Measurements from ENCODE around the gene ALS2CL. TPM values are rescaled to one million over a fixed set of nuclear protein-coding genes. Genes with fewer than 3 reads are reported as not detected.

ALS2CL gene
- total and polyA plus RNA-seq, 9 donors = 3.3 to 13.2 (median 6.2) TPM

- 67 to 75% (median 70%) methylated on average over 2 of the region's 2 CpGs for WGBS, 3 donors
- DNase-seq = no peak
- TF ChIP-seq, protein P1, sequence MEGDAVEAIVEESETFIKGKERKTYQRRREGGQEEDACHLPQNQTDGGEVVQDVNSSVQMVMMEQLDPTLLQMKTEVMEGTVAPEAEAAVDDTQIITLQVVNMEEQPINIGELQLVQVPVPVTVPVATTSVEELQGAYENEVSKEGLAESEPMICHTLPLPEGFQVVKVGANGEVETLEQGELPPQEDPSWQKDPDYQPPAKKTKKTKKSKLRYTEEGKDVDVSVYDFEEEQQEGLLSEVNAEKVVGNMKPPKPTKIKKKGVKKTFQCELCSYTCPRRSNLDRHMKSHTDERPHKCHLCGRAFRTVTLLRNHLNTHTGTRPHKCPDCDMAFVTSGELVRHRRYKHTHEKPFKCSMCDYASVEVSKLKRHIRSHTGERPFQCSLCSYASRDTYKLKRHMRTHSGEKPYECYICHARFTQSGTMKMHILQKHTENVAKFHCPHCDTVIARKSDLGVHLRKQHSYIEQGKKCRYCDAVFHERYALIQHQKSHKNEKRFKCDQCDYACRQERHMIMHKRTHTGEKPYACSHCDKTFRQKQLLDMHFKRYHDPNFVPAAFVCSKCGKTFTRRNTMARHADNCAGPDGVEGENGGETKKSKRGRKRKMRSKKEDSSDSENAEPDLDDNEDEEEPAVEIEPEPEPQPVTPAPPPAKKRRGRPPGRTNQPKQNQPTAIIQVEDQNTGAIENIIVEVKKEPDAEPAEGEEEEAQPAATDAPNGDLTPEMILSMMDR (IDR thresholded peaks at IDR 0.05) = no peak
- no peak for TF ChIP-seq EP300 (IDR thresholded peaks at IDR 0.05)
- TF ChIP-seq POLR2A (IDR thresholded peaks at IDR 0.05) = no peak
- Histone ChIP-seq H3K36me3 (no peaks in the 10 kb centered on the region), H3K27ac (no peak overlapping the region), H3K4me3 (no peak overlapping the region), H3K4me1 (ENCODE audit: insufficient read depth) (peaks cover 6% of the 10 kb centered on the region), H3K27me3 (no peaks in the 10 kb centered on the region), H3K9me3 (no peaks in the 10 kb centered on the region)
- intact Hi-C loops (cut with DNase I) = no loop called here
These were observed 68.9 kb downstream of the ALS2CL start for GRCh38 chr3:46624533-46624932.

- peaks cover 2% of the 10 kb centered on the region for H3K4me1 ChIP-seq (ENCODE audit: insufficient read depth)
- 33 to 49% (median 40%) methylated on average over 8 of the region's 8 CpGs for WGBS, 3 donors
- no peak overlapping the region for H3K27ac ChIP-seq
- no peaks in the 10 kb centered on the region for H3K27me3 ChIP-seq
- no peak for TF ChIP-seq POLR2A (IDR thresholded peaks at IDR 0.05)
- TF ChIP-seq, protein P1 (IDR thresholded peaks at IDR 0.05) = no peak
- no peak for TF ChIP-seq EP300 (IDR thresholded peaks at IDR 0.05)
- intact Hi-C loops (cut with DNase I) = no loop called here
- no peaks in the 10 kb centered on the region for H3K9me3 ChIP-seq
- no peaks in the 10 kb centered on the region for H3K36me3 ChIP-seq
- DNase-seq = no peak
- no peak overlapping the region for H3K4me3 ChIP-seq
These were observed 73.4 kb downstream of the ALS2CL start for GRCh38 chr3:46619845-46620778.

Small RNA genes lying within 50 kb of the gene (small RNA-seq; reads per million reads assigned to genes)
- not detected for gene RF00591

Other genes starting within 250 kb of the ALS2CL start
- 10 to 100 TPM in 1 of 7 donors, 1 to 10 TPM in 4, under 1 TPM in 2; 0.56 to 23.7 (median 1.2) TPM for gene LTF, start 228.8 kb downstream of the ALS2CL start, total RNA-seq
- 1 to 10 TPM in 1 of 2 donors, under 1 TPM in 1; 0.86 to 1.5 TPM for gene LTF, start 228.8 kb downstream of the ALS2CL start, polyA plus RNA-seq
- gene RTP3, start 195.7 kb downstream of the ALS2CL start, total RNA-seq = not detected
- gene RTP3, start 195.7 kb downstream of the ALS2CL start, polyA plus RNA-seq = not detected
- 1 to 10 TPM; 3.9 to 9.3 (median 6.2) TPM for gene LRRC2, start 127.4 kb downstream of the ALS2CL start, total RNA-seq
- gene LRRC2, start 127.4 kb downstream of the ALS2CL start, polyA plus RNA-seq = 1 to 10 TPM; 5.8 to 6.9 TPM
- gene FAM240A, start 81.2 kb downstream of the ALS2CL start, total RNA-seq = under 1 TPM in 1 of 7 donors, not detected in 6; 0.17 TPM
- not detected for gene FAM240A, start 81.2 kb downstream of the ALS2CL start, polyA plus RNA-seq
- gene TMIE, start 7.7 kb upstream of the ALS2CL start, total RNA-seq = 1 to 10 TPM in 3 of 7 donors, under 1 TPM in 3, not detected in 1; 0.50 to 2.4 (median 1.0) TPM
- 1 to 10 TPM in 1 of 2 donors, under 1 TPM in 1; 0.40 to 1.3 TPM for gene TMIE, start 7.7 kb upstream of the ALS2CL start, polyA plus RNA-seq
- under 1 TPM; 0.12 to 0.69 (median 0.35) TPM for gene PRSS50, start 24.2 kb upstream of the ALS2CL start, total RNA-seq
- gene PRSS50, start 24.2 kb upstream of the ALS2CL start, polyA plus RNA-seq = under 1 TPM in 1 of 2 donors, not detected in 1; 0.23 TPM
- gene MYL3, start 169.8 kb upstream of the ALS2CL start, total RNA-seq = 10 to 100 TPM in 1 of 7 donors, 1 to 10 TPM in 6; 2.6 to 10.8 (median 4.3) TPM
- 1 to 10 TPM in 1 of 2 donors, under 1 TPM in 1; 0.63 to 2.9 TPM for gene MYL3, start 169.8 kb upstream of the ALS2CL start, polyA plus RNA-seq
- 10 to 100 TPM in 6 of 7 donors, 1 to 10 TPM in 1; 5.9 to 23.9 (median 13.4) TPM for gene PTH1R, start 184.0 kb upstream of the ALS2CL start, total RNA-seq
- gene PTH1R, start 184.0 kb upstream of the ALS2CL start, polyA plus RNA-seq = 1 to 10 TPM; 3.8 to 9.4 TPM

Data from ovary (tissue), 9 donors.